ENCODE data around the gene ANKRD44. TPM values are rescaled to one million over a fixed set of nuclear protein-coding genes. Genes with fewer than 3 reads are reported as not detected.

The ANKRD44 gene
- total RNA-seq, 6 experiments from 2014 or later = 3.8 to 5.7 (median 4.7) TPM

GRCh38 chr2:197211881-197212342 is 98.7 kb downstream of the ANKRD44 start:
- Mint-ChIP-seq H3K27ac (no peak overlapping the region), H3K27me3 (ENCODE audit: insufficient read depth) (no peaks in the 10 kb centered on the region; the same call in 1 of the 2 replicates), H3K4me1 (ENCODE audit: low read depth) (peaks cover 36% of the 10 kb centered on the region), H3K36me3 (ENCODE audit: low read depth) (no peaks in the 10 kb centered on the region), H3K9me3 (no peaks in the 10 kb centered on the region), H3K4me3 (no peak overlapping the region)
- TF ChIP-seq CTCF (IDR thresholded peaks at IDR 0.05) = no peak
- no peak for DNase-seq

GRCh38 chr2:197210430-197210829 is 100.2 kb downstream of the ANKRD44 start:
- no peak overlapping the region for H3K27ac Mint-ChIP-seq
- no peak overlapping the region for H3K4me3 Mint-ChIP-seq
- no peaks in the 10 kb centered on the region for H3K36me3 Mint-ChIP-seq (ENCODE audit: low read depth)
- no peak for DNase-seq
- no peak for TF ChIP-seq CTCF (IDR thresholded peaks at IDR 0.05)
- H3K4me1 Mint-ChIP-seq (ENCODE audit: low read depth) = peaks cover 26% of the 10 kb centered on the region
- H3K9me3 Mint-ChIP-seq = no peaks in the 10 kb centered on the region
- peaks cover 2% of the 10 kb centered on the region; the same call in 1 of the 2 replicates for H3K27me3 Mint-ChIP-seq (ENCODE audit: insufficient read depth)

GRCh38 chr2:197209742-197210408 is 100.7 kb downstream of the ANKRD44 start:
- no peak overlapping the region for H3K4me3 Mint-ChIP-seq
- H3K4me1 Mint-ChIP-seq (ENCODE audit: low read depth) = peaks cover 32% of the 10 kb centered on the region
- no peaks in the 10 kb centered on the region for H3K36me3 Mint-ChIP-seq (ENCODE audit: low read depth)
- peak; percentile 9 for DNase-seq
- H3K27ac Mint-ChIP-seq = no peak overlapping the region; the same call in 1 of the 2 replicates
- peaks cover 2% of the 10 kb centered on the region; the same call in 1 of the 2 replicates for H3K27me3 Mint-ChIP-seq (ENCODE audit: insufficient read depth)
- TF ChIP-seq CTCF (IDR thresholded peaks at IDR 0.05) = no peak
- H3K9me3 Mint-ChIP-seq = no peaks in the 10 kb centered on the region

- no peaks in the 10 kb centered on the region for H3K9me3 Mint-ChIP-seq
- DNase-seq = no peak
- H3K36me3 Mint-ChIP-seq (ENCODE audit: low read depth) = no peaks in the 10 kb centered on the region
- H3K4me3 Mint-ChIP-seq = no peak overlapping the region
- TF ChIP-seq CTCF (IDR thresholded peaks at IDR 0.05) = no peak
- H3K4me1 Mint-ChIP-seq (ENCODE audit: low read depth) = peaks cover 38% of the 10 kb centered on the region
- H3K27me3 Mint-ChIP-seq (ENCODE audit: insufficient read depth) = peaks cover 2% of the 10 kb centered on the region; the same call in 1 of the 2 replicates
- H3K27ac Mint-ChIP-seq = no peak overlapping the region; the same call in 1 of the 2 replicates
Observed at GRCh38 chr2:197209246-197209645, 101.3 kb downstream of the ANKRD44 start.

GRCh38 chr2:197208841-197209240 is 101.7 kb downstream of the ANKRD44 start:
- DNase-seq = no peak
- Mint-ChIP-seq H3K27me3 (ENCODE audit: insufficient read depth) (peaks cover 2% of the 10 kb centered on the region; the same call in 1 of the 2 replicates), H3K27ac (no peak overlapping the region), H3K4me3 (no peak overlapping the region), H3K4me1 (ENCODE audit: low read depth) (peaks cover 39% of the 10 kb centered on the region), H3K36me3 (ENCODE audit: low read depth) (no peaks in the 10 kb centered on the region), H3K9me3 (no peaks in the 10 kb centered on the region)
- no peak for TF ChIP-seq CTCF (IDR thresholded peaks at IDR 0.05)

Data from HFFc6 (cell line).